HEK293 (cell line): ENCODE results near the gene TRIM46.
A peak's percentile ranks its signal among the peaks of the same experiment; 100 is the strongest.

Experiments
- KLF1 ChIP-seq: fragments of 450-650 bp; formaldehyde crosslinking; IDR thresholded peaks from 2 replicates; pipeline ENCODE4 v1.5.1; 2016; ENCODE audit warnings: missing biosample characterization, missing genetic modification characterization
- KLF9 ChIP-seq: fragments of 450-650 bp; formaldehyde crosslinking; IDR thresholded peaks from 2 replicates; pipeline ENCODE4 v1.5.1; 2016; ENCODE audit warnings: missing biosample characterization, missing genetic modification characterization, low read depth
- TCF7L2 ChIP-seq: IDR thresholded peaks from 2 replicates; pipeline ENCODE4 v1.6.1; 2011; ENCODE audit warnings: low read depth, mild to moderate bottlenecking, inconsistent platforms, low read length, moderate library complexity, borderline replicate concordance
- WT1 ChIP-seq: fragments of 450-650 bp; formaldehyde crosslinking; IDR thresholded peaks from 2 replicates; pipeline ENCODE4 v1.5.1; 2016; ENCODE audit warnings: missing biosample characterization, missing genetic modification characterization
- YY1 ChIP-seq: fragments of 450-650 bp; formaldehyde crosslinking; IDR thresholded peaks from 2 replicates; pipeline ENCODE4 v1.5.1; 2018; ENCODE audit warnings: missing biosample characterization, missing genetic modification characterization
- ZBTB48 ChIP-seq: fragments of 450-650 bp; formaldehyde crosslinking; IDR thresholded peaks from 2 replicates; pipeline ENCODE4 v1.5.1; 2016; ENCODE audit warnings: missing biosample characterization, missing genetic modification characterization
- ZBTB7A ChIP-seq: fragments of 450-650 bp; formaldehyde crosslinking; IDR thresholded peaks from 2 replicates; pipeline ENCODE4 v1.5.1; 2016; ENCODE audit warnings: low read depth, missing biosample characterization, missing genetic modification characterization
- ZEB2 ChIP-seq: fragments of 450-650 bp; formaldehyde crosslinking; IDR thresholded peaks from 2 replicates; pipeline ENCODE4 v1.5.1; 2016; ENCODE audit warnings: missing biosample characterization, missing genetic modification characterization
- ZFP69B ChIP-seq: fragments of 450-650 bp; formaldehyde crosslinking; IDR thresholded peaks from 2 replicates; pipeline ENCODE4 v1.5.1; 2016; ENCODE audit warnings: missing biosample characterization, missing genetic modification characterization
- ZNF221 ChIP-seq: fragments of 450-650 bp; formaldehyde crosslinking; IDR thresholded peaks from 2 replicates; pipeline ENCODE4 v1.5.1; 2017; ENCODE audit warnings: missing biosample characterization, missing genetic modification characterization, borderline replicate concordance
- ZNF335 ChIP-seq: fragments of 450-650 bp; formaldehyde crosslinking; conservative IDR thresholded peaks from 2 replicates; pipeline ENCODE4 v1.5.1; 2016; ENCODE audit warnings: missing biosample characterization, missing genetic modification characterization
- ZNF366 ChIP-seq: fragments of 450-650 bp; formaldehyde crosslinking; conservative IDR thresholded peaks from 2 replicates; pipeline ENCODE4 v1.5.1; 2016; ENCODE audit warnings: missing biosample characterization, missing genetic modification characterization
- ZNF426 ChIP-seq: fragments of 450-650 bp; formaldehyde crosslinking; IDR thresholded peaks from 2 replicates; pipeline ENCODE4 v1.5.1; 2017; ENCODE audit warnings: missing biosample characterization, missing genetic modification characterization, mild to moderate bottlenecking, inconsistent platforms, moderate library complexity
- ZNF530 ChIP-seq: fragments of 450-650 bp; formaldehyde crosslinking; IDR thresholded peaks from 2 replicates; pipeline ENCODE4 v1.5.1; 2016; ENCODE audit warnings: low read depth, missing biosample characterization, missing genetic modification characterization
- ZNF629 ChIP-seq: fragments of 450-650 bp; formaldehyde crosslinking; IDR thresholded peaks from 2 replicates; pipeline ENCODE4 v1.5.1; 2017; ENCODE audit warnings: missing biosample characterization, missing genetic modification characterization
- ZNF658 ChIP-seq: fragments of 450-650 bp; formaldehyde crosslinking; IDR thresholded peaks from 2 replicates; pipeline ENCODE4; 2016; ENCODE audit warnings: missing biosample characterization, missing genetic modification characterization
- ZSCAN30 ChIP-seq: fragments of 450-650 bp; IDR thresholded peaks from 2 replicates; pipeline ENCODE4 v1.5.1; 2018; ENCODE audit warnings: missing biosample characterization, mild to moderate bottlenecking, missing genetic modification characterization, moderate library complexity
- TF ChIP-seq, protein P1 (sequence below): fragments of 450-650 bp; formaldehyde crosslinking; IDR thresholded peaks from 2 replicates; pipeline ENCODE4 v1.5.1; 2017; ENCODE audit warnings: missing biosample characterization, mild to moderate bottlenecking, missing genetic modification characterization, moderate library complexity
- TF ChIP-seq, protein P2 (sequence below): fragments of 450-650 bp; formaldehyde crosslinking; IDR thresholded peaks from 2 replicates; pipeline ENCODE4 v1.5.1; 2017; ENCODE audit warnings: missing biosample characterization, missing genetic modification characterization
- TF ChIP-seq, protein P3 (sequence below): fragments of 450-650 bp; formaldehyde crosslinking; IDR thresholded peaks from 2 replicates; pipeline ENCODE4 v1.5.1; 2016; ENCODE audit warnings: missing biosample characterization, missing genetic modification characterization
- TF ChIP-seq, protein P4 (sequence below): fragments of 450-650 bp; formaldehyde crosslinking; IDR thresholded peaks from 2 replicates; pipeline ENCODE4 v1.5.1; 2016; ENCODE audit warnings: missing biosample characterization, missing genetic modification characterization
- TF ChIP-seq, protein P5 (sequence below): fragments of 450-650 bp; formaldehyde crosslinking; IDR thresholded peaks from 2 replicates; pipeline ENCODE4 v1.5.1; 2017; ENCODE audit warnings: missing biosample characterization, missing genetic modification characterization
- TF ChIP-seq, protein P6 (sequence below): fragments of 450-650 bp; formaldehyde crosslinking; conservative IDR thresholded peaks from 2 replicates; pipeline ENCODE4 v1.5.1; 2016; ENCODE audit warnings: low read depth, missing biosample characterization, missing genetic modification characterization

Gene TRIM46

DNA sequence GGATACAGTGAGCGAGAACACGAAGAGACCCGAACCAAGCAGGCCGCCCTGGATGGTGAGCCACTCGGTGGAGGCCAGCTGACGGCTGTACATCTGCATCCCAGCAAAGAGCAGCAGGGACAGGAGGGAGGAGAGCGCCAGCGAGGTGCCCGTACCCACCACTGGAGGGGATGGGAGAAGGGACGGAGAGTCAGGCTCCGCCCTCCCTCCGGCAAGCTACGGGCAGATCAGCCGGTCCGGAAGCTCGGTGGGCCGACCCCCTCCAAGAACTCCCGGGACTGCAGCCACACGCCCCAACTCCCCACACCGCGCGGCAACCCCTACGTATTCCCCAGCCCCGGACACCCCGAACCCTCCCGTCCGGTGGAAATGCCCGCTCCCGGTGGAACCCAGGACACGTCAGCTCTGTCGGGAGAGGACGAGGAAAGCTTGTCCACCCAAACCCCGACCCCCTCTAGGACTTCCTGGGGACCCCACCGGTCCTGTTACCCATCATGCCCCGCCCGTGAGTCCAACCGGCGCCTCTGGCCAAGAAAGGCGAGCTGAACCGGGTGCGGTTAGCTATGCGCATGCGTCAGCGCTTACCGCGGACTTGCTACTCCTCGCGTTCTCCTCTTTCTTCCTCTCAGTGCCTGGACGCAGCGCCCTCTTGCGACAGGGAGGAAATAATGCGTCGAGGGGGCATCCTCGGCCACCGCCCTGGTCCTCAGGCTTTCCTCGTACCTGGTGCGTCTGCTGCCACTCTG lies 744 bp upstream of the TRIM46 start, which contains the start of gene KRTCAP2 (continued):
- TF ChIP-seq WT1 (tag by site-specific recombination) (peak; percentile 47; the same call in 1 of the 2 replicates), ZNF426 (no peak), KLF1 (tag by site-specific recombination) (no peak; the same call in 1 of the 2 replicates), YY1 (tag by site-specific recombination) (no peak), ZNF530 (no peak), ZFP69B (tag by site-specific recombination) (peak; percentile 81), ZNF366 (tag by site-specific recombination) (peak; percentile 87), ZBTB7A (tag by site-specific recombination) (0 out of 2 replicates have a peak, but pooled peaks have one; percentile 13), ZNF221 (no peak), ZEB2 (peak; percentile 82), ZNF629 (peak; percentile 63), ZNF658 (no peak), ZBTB48 (tag by site-specific recombination) (peak; percentile 26; the same call in 1 of the 2 replicates), TCF7L2 (no peak), ZSCAN30 (tag by site-specific recombination) (no peak), ZNF335 (tag by site-specific recombination) (peak; percentile 93), KLF9 (tag by site-specific recombination) (peak; percentile 76)
- TF ChIP-seq, protein P1, sequence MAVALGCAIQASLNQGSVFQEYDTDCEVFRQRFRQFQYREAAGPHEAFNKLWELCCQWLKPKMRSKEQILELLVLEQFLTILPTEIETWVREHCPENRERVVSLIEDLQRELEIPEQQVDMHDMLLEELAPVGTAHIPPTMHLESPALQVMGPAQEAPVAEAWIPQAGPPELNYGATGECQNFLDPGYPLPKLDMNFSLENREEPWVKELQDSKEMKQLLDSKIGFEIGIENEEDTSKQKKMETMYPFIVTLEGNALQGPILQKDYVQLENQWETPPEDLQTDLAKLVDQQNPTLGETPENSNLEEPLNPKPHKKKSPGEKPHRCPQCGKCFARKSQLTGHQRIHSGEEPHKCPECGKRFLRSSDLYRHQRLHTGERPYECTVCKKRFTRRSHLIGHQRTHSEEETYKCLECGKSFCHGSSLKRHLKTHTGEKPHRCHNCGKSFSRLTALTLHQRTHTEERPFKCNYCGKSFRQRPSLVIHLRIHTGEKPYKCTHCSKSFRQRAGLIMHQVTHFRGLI (tag by site-specific recombination): peak; percentile 46; the same call in 1 of the 2 replicates
- TF ChIP-seq, protein P2, sequence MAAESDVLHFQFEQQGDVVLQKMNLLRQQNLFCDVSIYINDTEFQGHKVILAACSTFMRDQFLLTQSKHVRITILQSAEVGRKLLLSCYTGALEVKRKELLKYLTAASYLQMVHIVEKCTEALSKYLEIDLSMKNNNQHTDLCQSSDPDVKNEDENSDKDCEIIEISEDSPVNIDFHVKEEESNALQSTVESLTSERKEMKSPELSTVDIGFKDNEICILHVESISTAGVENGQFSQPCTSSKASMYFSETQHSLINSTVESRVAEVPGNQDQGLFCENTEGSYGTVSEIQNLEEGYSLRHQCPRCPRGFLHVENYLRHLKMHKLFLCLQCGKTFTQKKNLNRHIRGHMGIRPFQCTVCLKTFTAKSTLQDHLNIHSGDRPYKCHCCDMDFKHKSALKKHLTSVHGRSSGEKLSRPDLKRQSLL (tag by site-specific recombination): 0 out of 2 replicates have a peak, but pooled peaks have one; percentile 8
- TF ChIP-seq, protein P3, sequence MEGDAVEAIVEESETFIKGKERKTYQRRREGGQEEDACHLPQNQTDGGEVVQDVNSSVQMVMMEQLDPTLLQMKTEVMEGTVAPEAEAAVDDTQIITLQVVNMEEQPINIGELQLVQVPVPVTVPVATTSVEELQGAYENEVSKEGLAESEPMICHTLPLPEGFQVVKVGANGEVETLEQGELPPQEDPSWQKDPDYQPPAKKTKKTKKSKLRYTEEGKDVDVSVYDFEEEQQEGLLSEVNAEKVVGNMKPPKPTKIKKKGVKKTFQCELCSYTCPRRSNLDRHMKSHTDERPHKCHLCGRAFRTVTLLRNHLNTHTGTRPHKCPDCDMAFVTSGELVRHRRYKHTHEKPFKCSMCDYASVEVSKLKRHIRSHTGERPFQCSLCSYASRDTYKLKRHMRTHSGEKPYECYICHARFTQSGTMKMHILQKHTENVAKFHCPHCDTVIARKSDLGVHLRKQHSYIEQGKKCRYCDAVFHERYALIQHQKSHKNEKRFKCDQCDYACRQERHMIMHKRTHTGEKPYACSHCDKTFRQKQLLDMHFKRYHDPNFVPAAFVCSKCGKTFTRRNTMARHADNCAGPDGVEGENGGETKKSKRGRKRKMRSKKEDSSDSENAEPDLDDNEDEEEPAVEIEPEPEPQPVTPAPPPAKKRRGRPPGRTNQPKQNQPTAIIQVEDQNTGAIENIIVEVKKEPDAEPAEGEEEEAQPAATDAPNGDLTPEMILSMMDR (tag by site-specific recombination): peak; percentile 98
- TF ChIP-seq, protein P4, sequence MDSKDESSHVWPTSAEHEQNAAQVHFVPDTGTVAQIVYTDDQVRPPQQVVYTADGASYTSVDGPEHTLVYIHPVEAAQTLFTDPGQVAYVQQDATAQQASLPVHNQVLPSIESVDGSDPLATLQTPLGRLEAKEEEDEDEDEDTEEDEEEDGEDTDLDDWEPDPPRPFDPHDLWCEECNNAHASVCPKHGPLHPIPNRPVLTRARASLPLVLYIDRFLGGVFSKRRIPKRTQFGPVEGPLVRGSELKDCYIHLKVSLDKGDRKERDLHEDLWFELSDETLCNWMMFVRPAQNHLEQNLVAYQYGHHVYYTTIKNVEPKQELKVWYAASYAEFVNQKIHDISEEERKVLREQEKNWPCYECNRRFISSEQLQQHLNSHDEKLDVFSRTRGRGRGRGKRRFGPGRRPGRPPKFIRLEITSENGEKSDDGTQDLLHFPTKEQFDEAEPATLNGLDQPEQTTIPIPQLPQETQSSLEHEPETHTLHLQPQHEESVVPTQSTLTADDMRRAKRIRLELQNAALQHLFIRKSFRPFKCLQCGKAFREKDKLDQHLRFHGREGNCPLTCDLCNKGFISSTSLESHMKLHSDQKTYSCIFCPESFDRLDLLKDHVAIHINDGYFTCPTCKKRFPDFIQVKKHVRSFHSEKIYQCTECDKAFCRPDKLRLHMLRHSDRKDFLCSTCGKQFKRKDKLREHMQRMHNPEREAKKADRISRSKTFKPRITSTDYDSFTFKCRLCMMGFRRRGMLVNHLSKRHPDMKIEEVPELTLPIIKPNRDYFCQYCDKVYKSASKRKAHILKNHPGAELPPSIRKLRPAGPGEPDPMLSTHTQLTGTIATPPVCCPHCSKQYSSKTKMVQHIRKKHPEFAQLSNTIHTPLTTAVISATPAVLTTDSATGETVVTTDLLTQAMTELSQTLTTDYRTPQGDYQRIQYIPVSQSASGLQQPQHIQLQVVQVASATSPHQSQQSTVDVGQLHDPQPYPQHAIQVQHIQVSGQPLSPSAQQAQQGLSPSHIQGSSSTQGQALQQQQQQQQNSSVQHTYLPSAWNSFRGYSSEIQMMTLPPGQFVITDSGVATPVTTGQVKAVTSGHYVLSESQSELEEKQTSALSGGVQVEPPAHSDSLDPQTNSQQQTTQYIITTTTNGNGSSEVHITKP (tag by site-specific recombination): peak; percentile 69
- TF ChIP-seq, protein P5, sequence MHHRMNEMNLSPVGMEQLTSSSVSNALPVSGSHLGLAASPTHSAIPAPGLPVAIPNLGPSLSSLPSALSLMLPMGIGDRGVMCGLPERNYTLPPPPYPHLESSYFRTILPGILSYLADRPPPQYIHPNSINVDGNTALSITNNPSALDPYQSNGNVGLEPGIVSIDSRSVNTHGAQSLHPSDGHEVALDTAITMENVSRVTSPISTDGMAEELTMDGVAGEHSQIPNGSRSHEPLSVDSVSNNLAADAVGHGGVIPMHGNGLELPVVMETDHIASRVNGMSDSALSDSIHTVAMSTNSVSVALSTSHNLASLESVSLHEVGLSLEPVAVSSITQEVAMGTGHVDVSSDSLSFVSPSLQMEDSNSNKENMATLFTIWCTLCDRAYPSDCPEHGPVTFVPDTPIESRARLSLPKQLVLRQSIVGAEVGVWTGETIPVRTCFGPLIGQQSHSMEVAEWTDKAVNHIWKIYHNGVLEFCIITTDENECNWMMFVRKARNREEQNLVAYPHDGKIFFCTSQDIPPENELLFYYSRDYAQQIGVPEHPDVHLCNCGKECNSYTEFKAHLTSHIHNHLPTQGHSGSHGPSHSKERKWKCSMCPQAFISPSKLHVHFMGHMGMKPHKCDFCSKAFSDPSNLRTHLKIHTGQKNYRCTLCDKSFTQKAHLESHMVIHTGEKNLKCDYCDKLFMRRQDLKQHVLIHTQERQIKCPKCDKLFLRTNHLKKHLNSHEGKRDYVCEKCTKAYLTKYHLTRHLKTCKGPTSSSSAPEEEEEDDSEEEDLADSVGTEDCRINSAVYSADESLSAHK (tag by site-specific recombination): peak; percentile 5; the same call in 1 of the 2 replicates
- TF ChIP-seq, protein P6, sequence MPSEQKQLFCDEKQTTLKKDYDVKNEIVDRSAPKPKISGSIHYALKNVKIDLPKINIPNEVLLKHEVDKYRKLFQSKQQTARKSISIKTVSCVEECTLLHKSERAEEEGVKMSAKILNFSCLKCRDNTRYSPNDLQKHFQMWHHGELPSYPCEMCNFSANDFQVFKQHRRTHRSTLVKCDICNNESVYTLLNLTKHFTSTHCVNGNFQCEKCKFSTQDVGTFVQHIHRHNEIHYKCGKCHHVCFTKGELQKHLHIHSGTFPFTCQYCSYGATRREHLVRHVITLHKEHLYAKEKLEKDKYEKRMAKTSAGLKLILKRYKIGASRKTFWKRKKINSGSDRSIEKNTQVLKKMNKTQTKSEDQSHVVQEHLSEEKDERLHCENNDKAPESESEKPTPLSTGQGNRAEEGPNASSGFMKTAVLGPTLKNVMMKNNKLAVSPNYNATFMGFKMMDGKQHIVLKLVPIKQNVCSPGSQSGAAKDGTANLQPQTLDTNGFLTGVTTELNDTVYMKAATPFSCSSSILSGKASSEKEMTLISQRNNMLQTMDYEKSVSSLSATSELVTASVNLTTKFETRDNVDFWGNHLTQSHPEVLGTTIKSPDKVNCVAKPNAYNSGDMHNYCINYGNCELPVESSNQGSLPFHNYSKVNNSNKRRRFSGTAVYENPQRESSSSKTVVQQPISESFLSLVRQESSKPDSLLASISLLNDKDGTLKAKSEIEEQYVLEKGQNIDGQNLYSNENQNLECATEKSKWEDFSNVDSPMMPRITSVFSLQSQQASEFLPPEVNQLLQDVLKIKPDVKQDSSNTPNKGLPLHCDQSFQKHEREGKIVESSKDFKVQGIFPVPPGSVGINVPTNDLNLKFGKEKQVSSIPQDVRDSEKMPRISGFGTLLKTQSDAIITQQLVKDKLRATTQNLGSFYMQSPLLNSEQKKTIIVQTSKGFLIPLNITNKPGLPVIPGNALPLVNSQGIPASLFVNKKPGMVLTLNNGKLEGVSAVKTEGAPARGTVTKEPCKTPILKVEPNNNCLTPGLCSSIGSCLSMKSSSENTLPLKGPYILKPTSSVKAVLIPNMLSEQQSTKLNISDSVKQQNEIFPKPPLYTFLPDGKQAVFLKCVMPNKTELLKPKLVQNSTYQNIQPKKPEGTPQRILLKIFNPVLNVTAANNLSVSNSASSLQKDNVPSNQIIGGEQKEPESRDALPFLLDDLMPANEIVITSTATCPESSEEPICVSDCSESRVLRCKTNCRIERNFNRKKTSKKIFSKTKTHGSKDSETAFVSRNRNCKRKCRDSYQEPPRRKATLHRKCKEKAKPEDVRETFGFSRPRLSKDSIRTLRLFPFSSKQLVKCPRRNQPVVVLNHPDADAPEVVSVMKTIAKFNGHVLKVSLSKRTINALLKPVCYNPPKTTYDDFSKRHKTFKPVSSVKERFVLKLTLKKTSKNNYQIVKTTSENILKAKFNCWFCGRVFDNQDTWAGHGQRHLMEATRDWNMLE (tag by site-specific recombination): 0 out of 2 replicates have a peak, but pooled peaks have one; percentile 33
